ENCODE data around the gene GOPC.

GOPC gene

DNA sequence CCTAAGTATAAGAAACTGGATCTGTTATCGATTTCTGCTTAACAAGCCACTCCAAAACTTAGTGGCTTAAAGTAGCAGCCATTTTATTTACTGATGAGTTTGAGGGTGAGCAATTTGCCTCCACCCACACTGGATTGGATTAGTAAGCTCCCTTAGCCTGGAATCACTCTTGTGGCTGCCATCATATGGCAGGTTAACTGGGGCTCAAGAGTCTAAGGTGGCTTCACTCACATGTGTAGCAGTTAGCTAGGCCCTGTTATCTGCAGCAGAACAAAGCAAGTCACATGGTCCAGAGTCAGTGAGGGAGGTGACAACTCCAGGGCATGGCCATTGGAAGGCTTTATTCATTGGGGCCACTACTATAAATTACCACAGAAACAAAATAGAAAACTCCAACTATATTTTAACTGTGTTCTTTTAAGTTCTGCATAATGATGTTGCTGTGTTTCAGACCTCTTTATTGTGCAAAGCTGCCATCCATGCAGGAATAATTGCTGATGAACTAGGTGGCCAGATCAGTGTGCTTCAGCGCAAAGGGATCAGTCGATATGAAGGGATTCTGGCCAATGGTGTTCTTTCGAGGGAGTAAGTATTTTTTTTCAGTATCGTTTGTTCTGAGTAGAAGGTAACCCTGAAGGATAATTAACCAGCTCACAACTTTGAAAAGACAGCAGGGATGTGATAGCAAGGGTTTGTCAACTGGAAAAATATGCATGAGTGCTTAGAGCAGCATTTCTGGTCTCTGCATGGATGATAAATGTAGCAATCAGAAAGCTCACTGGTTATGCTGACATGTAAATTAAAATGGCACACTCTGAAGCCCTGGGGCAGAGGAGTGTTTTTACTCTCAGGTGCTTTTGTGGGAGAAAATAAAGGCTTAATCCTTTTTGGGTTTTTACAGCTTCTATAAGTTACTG, 70.2 kb downstream of the GOPC start:
- H2AFZ ChIP-seq (ENCODE audit: low read depth, low read length), result no peak overlapping the region
- H3K14ac ChIP-seq (ENCODE audit: low read length in 2 of 2), result no peak overlapping the region
- H2BK120ac ChIP-seq (ENCODE audit: low read depth, low read length), result no peak overlapping the region
- peak overlapping the region; percentile 18 for H4K91ac ChIP-seq (ENCODE audit: low read length)
- H3K9me3 ChIP-seq (ENCODE audit: control insufficient read depth, low read length), result no peaks in the 10 kb centered on the region
- H2BK15ac ChIP-seq (ENCODE audit: low read depth, poor library complexity, severe bottlenecking), result no peak overlapping the region
- no peak for DNase-seq
- H3K27me3 ChIP-seq (ENCODE audit: control insufficient read depth in 1 of 2, insufficient read depth in 1 of 2, low read length in 2 of 2), result no peaks in the 10 kb centered on the region
- H2BK5ac ChIP-seq (ENCODE audit: low read depth, low read length, poor library complexity, severe bottlenecking), result peak overlapping the region; percentile 0
- H3K27ac ChIP-seq (ENCODE audit: low read length, poor library complexity, severe bottlenecking), result peak overlapping the region; percentile 86
- H2AK5ac ChIP-seq (ENCODE audit: low read length, severe bottlenecking), result peak overlapping the region; percentile 28
- H3K4ac ChIP-seq (ENCODE audit: low read depth in 1 of 2, low read length in 2 of 2), result no peak overlapping the region
- H4K8ac ChIP-seq (ENCODE audit: low read length), result peak overlapping the region; percentile 35
- H3K4me3 ChIP-seq (ENCODE audit: insufficient read depth in 1 of 2, low read depth in 1 of 2, low read length in 2 of 2), result peak overlapping the region in 1 of 2 experiments; percentile 61
- peaks cover 16% of the 10 kb centered on the region for H3K4me1 ChIP-seq (ENCODE audit: control insufficient read depth, insufficient read depth, low read depth, low read length)
- H3K36me3 ChIP-seq (ENCODE audit: control insufficient read depth in 1 of 2, insufficient read depth in 2 of 2, low read depth in 1 of 2, low read length in 2 of 2), result peaks cover 0 to 7% of the 10 kb centered on the region in 2 experiments
- peak overlapping the region; percentile 44 for H3K9ac ChIP-seq (ENCODE audit: low read length)
- H3K4me2 ChIP-seq (ENCODE audit: low read length, poor library complexity, severe bottlenecking), result peak overlapping the region; percentile 17
- peak overlapping the region; percentile 7 to 87 for H3K18ac ChIP-seq (ENCODE audit: low read depth in 1 of 2, low read length in 2 of 2)
- WGBS, result 98% methylated on average over 5 of the region's 5 CpGs
- H3K23ac ChIP-seq (ENCODE audit: low read length in 2 of 2), result no peak overlapping the region
- H2BK12ac ChIP-seq (ENCODE audit: low read length in 2 of 2), result peak overlapping the region in 1 of 2 experiments; percentile 49
- H3K79me1 ChIP-seq (replicated peaks; ENCODE audit: low read length, poor library complexity, severe bottlenecking), result peaks cover 18% of the 10 kb centered on the region

DNA sequence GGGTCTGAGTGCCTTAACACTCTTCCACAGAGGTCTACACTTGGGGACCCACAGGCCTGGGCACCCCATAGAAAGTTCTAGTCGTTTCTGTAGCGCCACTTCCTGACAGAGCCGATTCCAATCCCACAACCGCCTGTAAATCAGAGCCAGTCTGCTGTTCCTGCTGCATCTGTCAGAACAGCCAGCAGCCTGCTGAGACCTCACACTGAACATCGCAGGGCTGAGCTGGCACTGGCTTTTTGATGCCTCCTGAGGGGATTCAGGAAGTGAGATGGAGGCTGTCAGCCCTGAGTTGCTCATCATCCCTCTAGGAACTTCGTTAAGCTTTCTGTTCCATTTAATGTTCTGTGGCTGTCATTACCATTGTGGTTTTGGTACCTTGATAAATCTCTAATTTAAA, 71.0 kb downstream of the GOPC start:
- no peak for DNase-seq
- no peak overlapping the region for H2BK15ac ChIP-seq (ENCODE audit: low read depth, poor library complexity, severe bottlenecking)
- H3K9ac ChIP-seq (ENCODE audit: low read length), result peak overlapping the region; percentile 44
- H2BK5ac ChIP-seq (ENCODE audit: low read depth, low read length, poor library complexity, severe bottlenecking), result peak overlapping the region; percentile 75
- H3K4me3 ChIP-seq (ENCODE audit: insufficient read depth in 1 of 2, low read depth in 1 of 2, low read length in 2 of 2), result peak overlapping the region in 1 of 2 experiments; percentile 61
- peak overlapping the region; percentile 86 for H4K8ac ChIP-seq (ENCODE audit: low read length)
- peak overlapping the region; percentile 86 for H3K27ac ChIP-seq (ENCODE audit: low read length, poor library complexity, severe bottlenecking)
- peaks cover 0 to 7% of the 10 kb centered on the region in 2 experiments for H3K36me3 ChIP-seq (ENCODE audit: control insufficient read depth in 1 of 2, insufficient read depth in 2 of 2, low read depth in 1 of 2, low read length in 2 of 2)
- peak overlapping the region; percentile 2 to 82 for H3K18ac ChIP-seq (ENCODE audit: low read depth in 1 of 2, low read length in 2 of 2)
- H2BK12ac ChIP-seq (ENCODE audit: low read length in 2 of 2), result peak overlapping the region in 1 of 2 experiments; percentile 64
- H2AFZ ChIP-seq (ENCODE audit: low read depth, low read length), result no peak overlapping the region
- H4K91ac ChIP-seq (ENCODE audit: low read length), result no peak overlapping the region
- H3K4me2 ChIP-seq (ENCODE audit: low read length, poor library complexity, severe bottlenecking), result no peak overlapping the region
- no peaks in the 10 kb centered on the region for H3K27me3 ChIP-seq (ENCODE audit: control insufficient read depth in 1 of 2, insufficient read depth in 1 of 2, low read length in 2 of 2)
- H2AK5ac ChIP-seq (ENCODE audit: low read length, severe bottlenecking), result no peak overlapping the region
- peak overlapping the region in 1 of 2 experiments; percentile 36 for H3K14ac ChIP-seq (ENCODE audit: low read length in 2 of 2)
- H3K4ac ChIP-seq (ENCODE audit: low read depth in 1 of 2, low read length in 2 of 2), result peak overlapping the region in 1 of 2 experiments; percentile 68
- peaks cover 21% of the 10 kb centered on the region for H3K79me1 ChIP-seq (replicated peaks; ENCODE audit: low read length, poor library complexity, severe bottlenecking)
- 72% methylated on average over 6 of the region's 6 CpGs for WGBS
- H3K9me3 ChIP-seq (ENCODE audit: control insufficient read depth, low read length), result no peaks in the 10 kb centered on the region
- H3K23ac ChIP-seq (ENCODE audit: low read length in 2 of 2), result no peak overlapping the region
- peaks cover 14% of the 10 kb centered on the region for H3K4me1 ChIP-seq (ENCODE audit: control insufficient read depth, insufficient read depth, low read depth, low read length)
- no peak overlapping the region for H2BK120ac ChIP-seq (ENCODE audit: low read depth, low read length)

GRCh38 chr6:117530467-117531242, 71.7 kb downstream of the GOPC start:
- Histone ChIP-seq H2BK5ac (ENCODE audit: low read depth, low read length, poor library complexity, severe bottlenecking) (no peak overlapping the region), H3K4me1 (ENCODE audit: control insufficient read depth, insufficient read depth, low read depth, low read length) (peaks cover 13% of the 10 kb centered on the region), H3K27ac (ENCODE audit: low read length, poor library complexity, severe bottlenecking) (peak overlapping the region; percentile 86), H3K4me2 (ENCODE audit: low read length, poor library complexity, severe bottlenecking) (no peak overlapping the region), H2BK120ac (ENCODE audit: low read depth, low read length) (no peak overlapping the region), H3K23ac (ENCODE audit: low read length in 2 of 2) (no peak overlapping the region), H3K4me3 (ENCODE audit: insufficient read depth in 1 of 2, low read depth in 1 of 2, low read length in 2 of 2) (peak overlapping the region in 1 of 2 experiments; percentile 61), H4K91ac (ENCODE audit: low read length) (peak overlapping the region; percentile 2), H2BK15ac (ENCODE audit: low read depth, poor library complexity, severe bottlenecking) (no peak overlapping the region), H3K14ac (ENCODE audit: low read length in 2 of 2) (no peak overlapping the region), H3K9ac (ENCODE audit: low read length) (peak overlapping the region; percentile 44), H2AFZ (ENCODE audit: low read depth, low read length) (no peak overlapping the region), H3K27me3 (ENCODE audit: control insufficient read depth in 1 of 2, insufficient read depth in 1 of 2, low read length in 2 of 2) (no peaks in the 10 kb centered on the region), H3K4ac (ENCODE audit: low read depth in 1 of 2, low read length in 2 of 2) (peak overlapping the region in 1 of 2 experiments; percentile 54), H2BK12ac (ENCODE audit: low read length in 2 of 2) (peak overlapping the region in 1 of 2 experiments; percentile 21), H3K36me3 (ENCODE audit: control insufficient read depth in 1 of 2, insufficient read depth in 2 of 2, low read depth in 1 of 2, low read length in 2 of 2) (peaks cover 0 to 7% of the 10 kb centered on the region in 2 experiments), H3K79me1 (replicated peaks; ENCODE audit: low read length, poor library complexity, severe bottlenecking) (peaks cover 21% of the 10 kb centered on the region), H3K18ac (ENCODE audit: low read depth in 1 of 2, low read length in 2 of 2) (peak overlapping the region; percentile 6 to 67), H4K8ac (ENCODE audit: low read length) (peak overlapping the region; percentile 74), H3K9me3 (ENCODE audit: control insufficient read depth, low read length) (no peaks in the 10 kb centered on the region), H2AK5ac (ENCODE audit: low read length, severe bottlenecking) (peak overlapping the region; percentile 19)
- DNase-seq, result no peak
- 80% methylated on average over 2 of the region's 4 CpGs for WGBS

DNA sequence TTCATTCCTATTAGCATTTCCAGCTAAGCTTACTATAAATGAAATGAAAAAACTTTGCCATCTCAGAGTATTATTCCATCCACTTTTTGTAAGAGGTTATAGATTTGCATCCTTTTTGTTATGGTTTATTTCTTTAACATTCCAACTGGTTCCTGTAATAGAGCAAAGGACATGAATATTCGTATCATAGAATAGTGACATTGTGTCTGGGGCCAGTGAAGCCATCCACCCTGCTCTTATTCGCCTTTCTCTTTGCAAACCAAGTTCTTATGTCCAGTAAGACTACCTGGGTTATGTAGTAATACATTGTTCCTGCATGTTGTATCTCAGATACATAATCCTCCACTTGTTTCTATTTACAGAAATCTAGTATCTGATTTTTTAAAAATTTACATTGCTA, 76.7 kb downstream of the GOPC start:
- no peaks in the 10 kb centered on the region for H3K9me3 ChIP-seq (ENCODE audit: control insufficient read depth, low read length)
- no peak overlapping the region for H3K27ac ChIP-seq (ENCODE audit: low read length, poor library complexity, severe bottlenecking)
- no CpG with 5 or more reads among the region's 2 CpGs for WGBS
- H4K8ac ChIP-seq (ENCODE audit: low read length), result no peak overlapping the region
- no peak overlapping the region for H4K91ac ChIP-seq (ENCODE audit: low read length)
- H2BK15ac ChIP-seq (ENCODE audit: low read depth, poor library complexity, severe bottlenecking), result no peak overlapping the region
- H3K18ac ChIP-seq (ENCODE audit: low read depth in 1 of 2, low read length in 2 of 2), result no peak overlapping the region
- H2AFZ ChIP-seq (ENCODE audit: low read depth, low read length), result no peak overlapping the region
- H3K23ac ChIP-seq (ENCODE audit: low read length in 2 of 2), result no peak overlapping the region
- no peak overlapping the region for H2BK5ac ChIP-seq (ENCODE audit: low read depth, low read length, poor library complexity, severe bottlenecking)
- peaks cover 26% of the 10 kb centered on the region for H3K79me1 ChIP-seq (replicated peaks; ENCODE audit: low read length, poor library complexity, severe bottlenecking)
- peaks cover 0 to 8% of the 10 kb centered on the region in 2 experiments for H3K36me3 ChIP-seq (ENCODE audit: control insufficient read depth in 1 of 2, insufficient read depth in 2 of 2, low read depth in 1 of 2, low read length in 2 of 2)
- H3K4me2 ChIP-seq (ENCODE audit: low read length, poor library complexity, severe bottlenecking), result no peak overlapping the region
- peaks cover 4% of the 10 kb centered on the region for H3K4me1 ChIP-seq (ENCODE audit: control insufficient read depth, insufficient read depth, low read depth, low read length)
- H2BK120ac ChIP-seq (ENCODE audit: low read depth, low read length), result no peak overlapping the region
- no peak overlapping the region for H2AK5ac ChIP-seq (ENCODE audit: low read length, severe bottlenecking)
- no peak overlapping the region for H3K4me3 ChIP-seq (ENCODE audit: insufficient read depth in 1 of 2, low read depth in 1 of 2, low read length in 2 of 2)
- H3K27me3 ChIP-seq (ENCODE audit: control insufficient read depth in 1 of 2, insufficient read depth in 1 of 2, low read length in 2 of 2), result no peaks in the 10 kb centered on the region
- no peak overlapping the region for H3K9ac ChIP-seq (ENCODE audit: low read length)
- no peak for DNase-seq
- H2BK12ac ChIP-seq (ENCODE audit: low read length in 2 of 2), result no peak overlapping the region
- no peak overlapping the region for H3K4ac ChIP-seq (ENCODE audit: low read depth in 1 of 2, low read length in 2 of 2)
- H3K14ac ChIP-seq (ENCODE audit: low read length in 2 of 2), result no peak overlapping the region

Measured in mesenchymal stem cell (in vitro differentiated cells and primary cell).